ENCODE results near the gene MLLT1.
"Not testable (repeated sequence)": the region's sequence is repeated elsewhere in the genome, so short reads cannot be mapped to it uniquely, and the experiment has no call there.

MLLT1 gene

GRCh38 chr19:6279931-6280591, at the start of gene MLLT1:
MLLT1 (minus strand) TSS chr19:6279975; CDS start chr19:6279784, 191 bp downstream.
- DNase-seq (ENCODE audit: low read depth), result peak; percentile 94

DNA sequence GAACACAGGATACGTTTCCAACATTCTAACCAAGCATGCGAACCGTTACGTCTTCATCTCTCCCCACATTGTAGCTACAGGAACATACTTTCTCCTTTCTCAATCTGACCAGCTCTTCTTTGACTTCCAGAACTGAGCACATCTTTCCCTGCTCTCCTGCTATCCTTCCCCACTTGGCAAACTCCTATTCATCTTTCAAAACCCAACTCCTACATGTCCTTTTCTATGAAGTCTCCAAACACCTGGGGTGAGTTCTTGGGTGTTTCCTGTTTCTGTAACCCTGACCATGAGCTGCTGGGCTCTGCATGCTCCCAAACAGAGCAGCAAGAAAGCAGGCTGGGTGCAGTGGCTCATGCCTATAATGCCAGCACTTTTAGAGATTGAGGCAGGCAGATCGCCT, 47.0 kb upstream of the MLLT1 start:
- no peak for DNase-seq (ENCODE audit: low read depth)

DNA sequence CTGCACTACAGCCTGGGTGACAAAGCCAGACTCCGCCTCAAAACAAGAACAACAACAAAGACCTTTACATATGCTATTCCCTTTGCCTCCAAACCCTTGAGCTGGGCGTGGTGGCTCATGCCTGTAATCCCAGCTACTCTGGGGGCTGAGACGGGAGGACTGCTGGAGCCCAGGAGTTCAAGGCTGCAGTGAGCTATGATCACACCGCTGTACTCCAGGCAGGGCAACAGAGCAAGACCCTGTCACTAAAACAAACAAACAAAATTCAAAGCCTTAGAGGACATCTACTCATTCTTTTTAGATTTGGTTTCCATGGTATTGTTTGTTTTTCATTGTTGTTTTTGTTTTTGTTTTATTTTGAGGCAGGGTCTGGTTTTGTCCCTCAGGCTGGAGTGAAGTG, 45.8 kb upstream of the MLLT1 start:
- no peak for DNase-seq (ENCODE audit: low read depth)

DNA sequence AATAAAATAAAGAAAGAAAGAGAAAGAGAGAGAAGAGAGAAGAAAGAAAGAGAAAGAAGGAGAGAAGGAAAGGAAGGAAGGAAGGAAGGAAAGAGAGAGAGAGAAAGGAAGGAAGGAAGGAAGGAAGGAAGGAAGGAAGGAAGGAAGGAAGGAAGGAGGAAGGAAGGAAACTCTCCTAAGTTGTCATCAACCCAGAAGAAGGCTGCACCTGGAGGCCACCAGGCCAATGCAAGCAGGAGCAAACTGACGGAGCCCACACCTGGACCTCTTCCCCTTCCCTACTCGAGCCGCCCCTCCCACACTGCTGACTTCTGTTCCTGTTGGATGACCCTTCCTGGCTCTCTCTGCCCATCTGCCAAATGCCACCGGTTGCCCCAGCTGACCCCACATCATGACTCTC, 45.0 kb upstream of the MLLT1 start:
- DNase-seq (ENCODE audit: low read depth), result no peak

DNA sequence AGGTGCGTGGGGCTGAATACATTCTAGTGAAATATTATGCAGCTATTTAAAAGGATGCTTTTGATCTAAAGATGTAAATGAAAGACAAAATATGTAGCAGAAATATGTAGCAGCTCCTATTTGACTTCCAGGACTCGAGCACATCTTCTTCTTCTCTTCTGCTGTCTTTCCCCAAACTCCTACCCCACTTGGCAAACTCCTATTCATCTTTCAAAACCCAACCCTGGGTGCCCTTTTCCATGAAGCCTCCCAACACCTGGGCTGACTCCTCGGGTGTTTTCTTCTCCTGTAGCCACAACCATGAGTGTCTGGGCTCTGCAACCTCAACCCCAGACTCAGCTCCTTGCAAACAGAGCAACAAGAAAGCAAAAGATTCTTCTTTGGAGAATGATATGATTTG, 42.5 kb upstream of the MLLT1 start:
- no peak for DNase-seq (ENCODE audit: low read depth)

DNA sequence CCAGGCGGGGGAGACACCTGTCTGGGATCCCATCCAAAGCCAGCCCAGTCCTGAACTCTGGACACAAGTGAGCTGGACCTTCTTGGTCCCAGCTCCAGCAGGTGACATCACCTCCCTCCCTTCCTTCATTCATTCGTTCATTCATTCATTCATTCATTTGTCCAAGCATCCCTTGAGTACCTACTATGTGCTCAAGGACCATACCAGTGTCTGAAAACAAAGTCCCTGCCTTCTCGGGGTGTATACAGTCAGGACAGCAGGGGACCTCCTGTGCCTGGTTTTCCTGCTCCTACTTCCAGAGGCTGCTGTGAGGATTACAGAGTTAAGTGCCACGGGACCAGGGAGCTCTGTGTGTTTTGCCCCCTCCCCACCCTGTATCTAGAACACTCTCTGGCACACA, 39.6 kb upstream of the MLLT1 start:
- DNase-seq (ENCODE audit: low read depth), result no peak

DNA sequence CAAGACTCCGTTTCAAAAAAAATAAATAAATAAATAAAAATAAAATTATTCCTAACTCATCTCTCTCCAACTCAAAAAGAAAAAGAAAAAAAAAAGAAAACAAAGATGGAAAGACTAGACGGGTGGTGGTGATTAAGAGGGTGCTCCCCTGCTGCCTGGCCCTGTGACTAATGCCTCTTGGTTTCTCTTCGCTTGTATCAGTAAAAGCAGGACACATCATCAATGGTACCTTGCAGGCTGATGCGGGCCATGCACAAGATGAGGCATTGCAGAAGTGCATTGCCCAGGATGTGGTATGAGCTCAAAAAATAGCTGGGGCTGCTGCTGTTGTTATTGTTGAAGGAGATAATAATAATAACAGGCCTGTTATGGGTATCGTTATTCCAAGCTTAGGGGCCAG, 39.0 kb upstream of the MLLT1 start:
- no peak for DNase-seq (ENCODE audit: low read depth)

- not testable (repeated sequence) for DNase-seq (ENCODE audit: low read depth)
Measured at GRCh38 chr19:6315646-6316045, 35.9 kb upstream of the MLLT1 start.

GRCh38 chr19:6313398-6313969, 33.7 kb upstream of the MLLT1 start:
- no peak for DNase-seq (ENCODE audit: low read depth)

- DNase-seq (ENCODE audit: low read depth), result no peak
Measured at GRCh38 chr19:6312018-6312417, 32.2 kb upstream of the MLLT1 start.

GRCh38 chr19:6298413-6298812, 18.6 kb upstream of the MLLT1 start:
- no peak for DNase-seq (ENCODE audit: low read depth)

GRCh38 chr19:6297202-6297601, 17.4 kb upstream of the MLLT1 start:
- no peak for DNase-seq (ENCODE audit: low read depth)

- no peak for DNase-seq (ENCODE audit: low read depth)
Measured at GRCh38 chr19:6292006-6292405, 12.2 kb upstream of the MLLT1 start.

DNA sequence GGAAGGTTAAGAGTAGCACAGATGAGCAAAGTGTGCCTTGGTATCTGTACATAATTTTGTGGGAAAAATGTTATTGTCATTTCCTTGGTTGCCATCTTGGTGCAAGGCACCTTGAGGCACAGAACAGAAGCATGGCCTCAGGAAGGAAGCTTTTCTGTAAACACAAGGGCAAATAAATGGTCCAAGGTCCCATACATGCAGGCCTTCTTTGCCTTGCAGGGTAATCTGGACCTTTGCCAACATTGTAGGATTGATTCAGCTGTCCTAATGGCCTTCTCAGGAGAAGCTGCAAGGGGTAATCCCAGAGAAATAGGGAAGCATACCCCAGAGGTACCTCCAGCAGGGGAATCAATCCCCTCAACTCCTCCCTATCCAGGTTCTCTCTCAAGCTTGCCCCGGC, 9.0 kb upstream of the MLLT1 start:
- no peak for DNase-seq (ENCODE audit: low read depth)

- DNase-seq (ENCODE audit: low read depth), result no peak
Measured at GRCh38 chr19:6287269-6287885, 7.6 kb upstream of the MLLT1 start.

GRCh38 chr19:6286676-6287075, 6.9 kb upstream of the MLLT1 start:
- DNase-seq (ENCODE audit: low read depth), result no peak

GRCh38 chr19:6282393-6282792, 2.6 kb upstream of the MLLT1 start:
- not testable (repeated sequence) for DNase-seq (ENCODE audit: low read depth)

GRCh38 chr19:6279620-6279930, 200 bp downstream of the MLLT1 start:
- DNase-seq (ENCODE audit: low read depth), result no peak

DNA sequence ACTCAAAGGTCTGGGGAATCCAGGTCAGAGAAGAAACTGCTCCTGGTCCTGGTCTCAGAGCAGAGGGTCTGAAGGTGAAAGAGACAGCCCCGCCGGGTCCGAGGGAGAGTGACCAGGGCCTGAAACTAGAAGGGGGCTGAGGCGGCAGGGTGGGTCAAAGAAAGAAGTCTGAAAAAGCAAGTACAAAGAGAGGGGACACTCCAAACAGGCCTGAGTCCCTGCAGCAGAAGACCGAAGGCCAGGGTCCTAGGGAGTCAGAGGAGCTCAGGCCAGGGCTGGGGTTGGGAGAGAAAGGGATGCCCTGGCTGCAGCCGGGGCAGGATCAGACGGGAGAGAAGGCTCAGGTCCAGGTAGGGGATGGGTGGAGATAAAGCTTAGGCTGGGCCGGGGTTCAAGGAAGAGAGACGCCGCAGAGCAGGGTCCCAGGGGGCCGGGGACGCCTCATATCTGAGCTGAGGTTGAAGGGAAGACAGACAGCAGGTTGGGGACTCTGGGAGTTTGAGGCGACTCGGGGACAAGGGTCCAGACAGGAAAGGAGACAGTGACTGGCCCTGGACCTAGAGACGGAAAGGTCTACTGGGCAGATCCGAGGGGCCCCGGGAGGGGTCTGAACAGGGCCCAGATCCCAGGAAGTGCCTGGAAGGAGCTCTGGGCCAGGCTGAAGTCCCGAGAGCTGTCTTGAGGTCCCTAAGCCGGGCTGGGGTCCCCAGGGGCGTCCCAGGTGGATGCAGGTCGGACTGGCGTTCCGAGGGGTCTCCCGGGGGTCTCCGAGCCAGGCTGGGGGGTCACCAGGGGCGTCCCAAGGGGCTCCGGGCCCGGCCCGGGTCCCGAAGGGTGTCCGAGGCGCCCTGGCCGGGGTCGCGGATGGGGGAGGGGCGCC, 795 bp downstream of the MLLT1 start:
- DNase-seq (ENCODE audit: low read depth), result no peak

DNA sequence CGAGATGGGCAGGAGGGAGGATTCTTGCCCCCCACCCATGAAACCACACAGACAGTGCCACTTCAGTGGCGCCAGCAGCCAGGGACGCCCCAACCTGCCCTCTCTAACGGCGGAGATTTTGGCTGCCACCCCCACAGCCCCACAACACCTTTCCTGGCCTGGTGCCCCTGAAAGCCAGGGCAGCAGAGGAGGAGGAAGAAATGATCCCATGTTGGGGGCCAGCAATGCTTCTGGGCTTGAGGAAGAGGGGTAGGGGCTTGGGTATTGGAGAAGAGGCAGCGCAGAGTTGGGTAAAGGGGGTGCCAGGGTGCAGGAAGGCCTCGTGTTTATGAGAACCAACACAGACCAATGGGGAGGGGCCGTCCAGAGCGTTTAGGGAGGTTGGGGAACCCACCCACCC, 1.7 kb downstream of the MLLT1 start:
- DNase-seq (ENCODE audit: low read depth), result no peak

DNA sequence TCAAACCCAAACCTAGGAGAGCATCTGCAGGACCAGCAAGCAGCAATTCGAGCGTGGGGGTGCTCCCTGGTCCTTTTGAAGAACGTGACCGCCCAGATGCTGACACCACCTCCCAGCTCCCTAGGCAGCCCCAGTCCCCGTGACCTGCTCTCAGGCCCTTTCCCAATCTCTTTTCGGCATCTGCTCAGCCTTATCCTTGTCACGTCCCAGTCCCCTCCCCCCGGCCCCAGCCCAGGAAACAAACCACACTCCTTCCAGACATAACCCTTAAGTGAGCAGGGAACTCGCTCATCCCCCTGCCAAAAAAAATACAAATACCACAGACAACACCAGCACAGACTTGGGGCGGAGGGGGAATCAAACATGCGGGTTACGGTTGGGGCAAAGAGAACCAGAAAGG, 3.3 kb downstream of the MLLT1 start:
- DNase-seq (ENCODE audit: low read depth), result no peak

- DNase-seq (ENCODE audit: low read depth), result no peak
Measured at GRCh38 chr19:6275170-6275744, 4.5 kb downstream of the MLLT1 start.

DNA sequence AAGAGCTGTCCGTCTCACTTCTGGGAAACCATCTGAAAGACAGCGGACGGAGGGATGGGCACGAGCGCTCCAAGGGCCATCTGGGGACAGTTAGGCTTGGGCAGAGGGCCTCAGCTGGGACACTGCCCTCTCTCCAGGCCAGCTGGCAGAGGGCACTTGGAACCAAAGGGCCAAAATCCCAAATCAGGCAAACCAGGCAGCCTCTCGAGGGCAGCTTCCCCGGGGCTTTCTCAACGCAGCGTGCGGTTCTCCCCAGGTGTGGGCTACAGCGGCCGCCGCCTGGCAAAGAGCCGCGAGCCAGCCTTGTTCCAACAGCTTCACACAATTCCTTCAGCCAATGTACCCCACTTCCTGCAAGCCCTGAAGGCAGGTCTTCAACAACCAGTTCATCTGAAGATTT, 5.0 kb downstream of the MLLT1 start:
- no peak for DNase-seq (ENCODE audit: low read depth)

Measured in stimulated activated CD4-positive, alpha-beta T cell treated with anti-CD3 and anti-CD28 coated beads, Interleukin-2, amount 100 ng/mL, for 4 hours (primary cell).